ENCODE measurements around the gene ARHGEF10L. TPM values are rescaled to one million over a fixed set of nuclear protein-coding genes. Genes with fewer than 3 reads are reported as not detected.
"Not testable (repeated sequence)": the region's sequence is repeated elsewhere in the genome, so short reads cannot be mapped to it uniquely, and the experiment has no call there.

Gene ARHGEF10L
- total RNA-seq, 2 experiments from 2014 or later, result not detected

GRCh38 chr1:17624611-17625233, 85.2 kb downstream of the ARHGEF10L start:
- POLR2A ChIA-PET, result no interaction called here
- CTCF ChIA-PET, result no interaction called here

- ChIA-PET CTCF (no interaction called here), POLR2A (no interaction called here)
Observed at GRCh38 chr1:17627239-17628052, 87.9 kb downstream of the ARHGEF10L start.

GRCh38 chr1:17629046-17629445, 89.5 kb downstream of the ARHGEF10L start:
- CTCF ChIA-PET, POLR2A ChIA-PET: not testable (repeated sequence)

- ChIA-PET POLR2A (no interaction called here), CTCF (no interaction called here)
Observed at GRCh38 chr1:17629460-17629859, 90.0 kb downstream of the ARHGEF10L start.

GRCh38 chr1:17630048-17630830, 90.7 kb downstream of the ARHGEF10L start:
- ChIA-PET CTCF (no interaction called here), POLR2A (no interaction called here)

GRCh38 chr1:17630986-17631385, 91.5 kb downstream of the ARHGEF10L start:
- ChIA-PET CTCF (no interaction called here), POLR2A (no interaction called here)

GRCh38 chr1:17631410-17631809, 91.9 kb downstream of the ARHGEF10L start:
- CTCF ChIA-PET, result no interaction called here
- POLR2A ChIA-PET, result no interaction called here

- CTCF ChIA-PET, result no interaction called here
- POLR2A ChIA-PET, result no interaction called here
Observed at GRCh38 chr1:17632106-17632505, 92.6 kb downstream of the ARHGEF10L start.

- ChIA-PET POLR2A (no interaction called here), CTCF (no interaction called here)
Observed at GRCh38 chr1:17632541-17633184, 93.2 kb downstream of the ARHGEF10L start.

GRCh38 chr1:17633654-17634053, 94.2 kb downstream of the ARHGEF10L start:
- ChIA-PET CTCF (no interaction called here), POLR2A (no interaction called here)

- ChIA-PET POLR2A (no interaction called here), CTCF (no interaction called here)
Observed at GRCh38 chr1:17635276-17635675, 95.8 kb downstream of the ARHGEF10L start.

GRCh38 chr1:17635811-17636210, 96.3 kb downstream of the ARHGEF10L start:
- CTCF ChIA-PET, result no interaction called here

GRCh38 chr1:17636612-17637011, 97.1 kb downstream of the ARHGEF10L start:
- CTCF ChIA-PET, result no interaction called here
- POLR2A ChIA-PET, result no interaction called here

More at GRCh38 chr1:17635811-17636210, 96.3 kb downstream of the ARHGEF10L start:
- POLR2A ChIA-PET, result no interaction called here

GRCh38 chr1:17637055-17637454, 97.6 kb downstream of the ARHGEF10L start:
- POLR2A ChIA-PET, result no interaction called here
- CTCF ChIA-PET, result no interaction called here

GRCh38 chr1:17639703-17640340, 100.3 kb downstream of the ARHGEF10L start:
- CTCF ChIA-PET, result no interaction called here
- POLR2A ChIA-PET, result no interaction called here

- ChIA-PET CTCF (no interaction called here), POLR2A (no interaction called here)
Observed at GRCh38 chr1:17640393-17640792, 100.9 kb downstream of the ARHGEF10L start.

- POLR2A ChIA-PET, result no interaction called here
- CTCF ChIA-PET, result no interaction called here
Observed at GRCh38 chr1:17640975-17641374, 101.5 kb downstream of the ARHGEF10L start.

GRCh38 chr1:17642169-17642568, 102.7 kb downstream of the ARHGEF10L start:
- POLR2A ChIA-PET, result no interaction called here
- CTCF ChIA-PET, result no interaction called here

- ChIA-PET CTCF (no interaction called here), POLR2A (no interaction called here)
Observed at GRCh38 chr1:17642943-17643342, 103.4 kb downstream of the ARHGEF10L start.
